GF-D8 (cell line): Measurements from ENCODE around the gene DARS1.

ENCODE experiments used
- DNase-seq: peaks from one replicate; lab custom pipeline; 2025; lab: John Stamatoyannopoulos, UW

DARS1 gene

DNA sequence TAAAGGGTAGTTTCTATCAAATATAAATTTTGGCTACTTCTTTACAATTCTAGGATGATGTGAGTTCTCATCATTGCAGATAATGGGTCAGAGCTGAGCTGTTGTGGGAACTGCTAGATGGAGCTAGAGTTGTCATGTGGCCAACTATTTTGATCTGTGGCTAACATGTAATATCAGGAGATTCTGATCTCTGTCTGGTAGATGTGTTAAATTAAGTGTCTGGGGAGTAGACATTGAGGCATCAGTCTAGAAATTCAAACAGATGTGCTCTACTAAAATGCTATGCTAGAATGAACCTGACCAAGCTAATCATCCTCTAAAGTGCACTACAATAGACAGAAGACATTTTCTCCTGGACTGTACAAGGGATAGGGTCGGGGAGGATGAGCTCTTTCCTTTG, 30.3 kb upstream of the DARS1 start:
- DNase-seq: no peak

GRCh38 chr2:136014411-136014810, 29.0 kb upstream of the DARS1 start:
- DNase-seq: no peak

DNA sequence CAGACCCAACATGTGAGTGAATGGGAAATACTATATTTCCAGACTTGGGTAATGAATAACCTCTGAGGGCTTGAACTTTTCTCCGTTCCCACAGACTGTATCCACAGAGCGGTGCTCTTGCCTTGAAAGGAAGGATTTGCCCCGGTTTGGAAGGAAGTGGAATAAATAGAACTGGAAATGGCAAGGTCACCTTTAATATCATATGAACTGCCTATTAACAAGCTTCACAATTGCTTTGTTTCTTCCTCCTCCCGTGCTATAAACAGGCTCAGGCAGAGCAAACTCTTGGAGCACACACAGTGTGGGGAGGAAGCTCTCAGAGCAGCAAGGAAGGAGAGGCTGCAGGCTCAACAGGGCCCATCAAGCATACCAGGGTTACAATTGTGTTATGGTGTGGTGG, 28.5 kb upstream of the DARS1 start:
- no peak for DNase-seq

GRCh38 chr2:136013136-136013685, 27.8 kb upstream of the DARS1 start:
- DNase-seq: no peak

- DNase-seq: peak; percentile 78
Measured at GRCh38 chr2:136012315-136012714, 26.9 kb upstream of the DARS1 start.

DNA sequence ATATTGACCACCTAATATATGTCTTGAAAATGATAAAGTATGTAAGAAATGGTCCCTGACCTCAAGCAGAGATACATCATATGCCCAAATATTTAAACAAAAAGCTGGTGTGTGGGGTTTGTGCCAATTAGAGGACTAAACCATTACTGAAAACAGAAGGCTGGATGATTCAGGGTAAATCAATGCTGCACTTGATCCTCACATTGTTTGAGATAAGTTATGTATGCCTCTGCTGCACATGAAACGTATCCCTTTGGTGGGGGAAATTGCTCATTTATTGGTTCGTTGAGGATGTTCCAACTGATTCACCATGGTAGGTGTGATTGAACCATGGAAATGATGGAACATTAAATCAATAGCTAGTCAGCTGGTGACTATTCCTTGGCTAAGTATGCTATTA, 24.7 kb upstream of the DARS1 start:
- no peak for DNase-seq

- DNase-seq: peak; percentile 99
Measured at GRCh38 chr2:136008205-136008865, 22.9 kb upstream of the DARS1 start.

- no peak for DNase-seq
Measured at GRCh38 chr2:136006658-136007057, 21.2 kb upstream of the DARS1 start.

GRCh38 chr2:136005462-136006196, 20.2 kb upstream of the DARS1 start:
- DNase-seq: no peak

- no peak for DNase-seq
Measured at GRCh38 chr2:136004965-136005364, 19.5 kb upstream of the DARS1 start.

DNA sequence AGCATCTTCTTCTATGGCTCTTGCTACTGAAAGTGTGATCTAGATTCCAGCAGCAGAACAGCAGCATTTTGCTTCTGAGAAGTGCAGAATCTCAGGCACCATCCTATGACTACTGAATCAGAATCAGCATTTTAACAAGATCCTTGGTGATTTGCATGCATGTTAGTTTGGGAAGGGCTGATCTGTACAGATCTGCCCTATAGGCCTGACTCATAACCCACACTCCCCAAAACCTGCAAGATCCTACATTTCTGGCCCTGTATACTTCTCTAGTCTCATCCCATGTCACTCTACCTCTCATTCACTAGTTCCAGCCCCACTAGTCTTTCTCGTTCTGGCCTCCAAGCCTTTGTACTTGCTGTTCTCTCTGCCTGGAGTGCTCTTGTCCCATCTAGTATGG, 15.7 kb upstream of the DARS1 start:
- DNase-seq: no peak

DNA sequence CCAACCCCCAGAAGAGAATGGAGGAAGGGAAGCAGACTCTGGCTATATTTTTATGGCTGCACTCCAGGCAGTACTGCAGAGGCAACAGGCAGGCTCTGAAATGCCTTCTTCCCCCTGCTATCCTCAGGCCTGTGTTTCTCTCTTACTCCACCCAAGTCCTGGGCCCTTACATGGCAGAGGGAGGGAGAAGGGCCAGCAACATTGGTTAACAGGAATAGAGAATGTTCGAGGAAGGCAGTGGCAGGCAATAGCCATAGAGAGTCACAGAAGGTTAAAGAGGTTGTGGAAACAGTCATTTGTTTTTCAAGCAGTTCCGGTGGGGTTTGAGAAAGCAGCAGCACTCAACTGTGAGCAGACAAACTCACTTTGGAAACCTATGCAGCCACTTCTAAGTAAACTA, 15.1 kb upstream of the DARS1 start:
- DNase-seq: peak; percentile 16

DNA sequence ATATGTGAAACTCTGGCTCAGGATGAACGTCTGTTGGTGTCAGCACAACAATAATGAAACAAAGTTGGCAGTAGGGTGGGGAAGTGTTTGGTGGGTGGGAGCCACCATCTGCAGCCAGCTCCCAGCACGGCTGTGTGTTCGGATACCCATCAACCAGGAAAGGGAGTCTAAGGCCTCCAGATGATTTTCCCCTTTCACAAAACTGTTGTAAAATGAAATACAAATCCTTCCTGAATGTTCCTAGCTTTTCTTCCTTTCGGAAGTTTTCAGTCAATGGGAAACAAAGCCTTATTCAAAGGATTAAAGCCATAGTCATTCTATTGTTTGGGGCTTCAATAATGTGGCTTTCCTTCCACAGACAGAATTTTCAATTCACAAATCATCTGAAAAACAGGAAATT, 14.5 kb upstream of the DARS1 start:
- no peak for DNase-seq

DNA sequence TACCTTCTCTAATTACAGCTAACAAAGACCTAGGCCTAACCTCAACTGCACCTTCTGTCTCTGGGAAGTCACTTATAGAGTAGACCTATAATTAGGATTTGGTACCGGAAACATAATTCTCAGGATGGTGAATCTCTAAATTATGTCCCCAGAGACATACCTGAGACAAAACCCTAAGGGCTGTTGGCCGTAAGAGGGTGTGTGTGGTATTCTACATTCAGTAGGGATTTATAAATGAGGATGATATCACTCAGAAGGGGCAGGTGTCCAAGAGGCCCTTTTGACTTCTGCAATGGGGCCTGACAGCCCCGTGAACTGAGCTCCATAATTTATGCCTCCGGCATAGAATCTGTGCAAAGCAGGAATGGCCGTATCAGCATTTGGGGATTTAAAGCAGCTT, 13.5 kb upstream of the DARS1 start:
- DNase-seq: no peak

DNA sequence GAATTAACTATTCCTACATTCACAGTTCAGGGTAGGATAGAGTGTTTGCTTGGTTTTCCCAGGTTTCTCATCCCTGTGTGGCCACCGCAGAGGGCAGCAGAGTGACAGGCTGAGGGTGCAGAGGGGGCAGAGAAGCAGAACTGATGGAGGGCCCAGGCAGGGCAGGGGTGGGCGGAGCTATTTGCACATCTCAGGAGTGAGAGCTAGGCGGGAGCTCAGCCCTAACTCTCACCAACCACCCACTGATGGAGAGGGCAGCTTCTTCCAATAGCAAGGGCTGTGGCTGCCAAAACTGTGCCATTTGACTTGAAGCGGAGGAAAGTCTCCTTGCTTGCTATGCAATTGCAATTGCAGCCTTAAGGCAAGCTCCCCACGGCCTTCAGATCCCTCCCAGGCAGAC, 12.0 kb upstream of the DARS1 start:
- no peak for DNase-seq

DNA sequence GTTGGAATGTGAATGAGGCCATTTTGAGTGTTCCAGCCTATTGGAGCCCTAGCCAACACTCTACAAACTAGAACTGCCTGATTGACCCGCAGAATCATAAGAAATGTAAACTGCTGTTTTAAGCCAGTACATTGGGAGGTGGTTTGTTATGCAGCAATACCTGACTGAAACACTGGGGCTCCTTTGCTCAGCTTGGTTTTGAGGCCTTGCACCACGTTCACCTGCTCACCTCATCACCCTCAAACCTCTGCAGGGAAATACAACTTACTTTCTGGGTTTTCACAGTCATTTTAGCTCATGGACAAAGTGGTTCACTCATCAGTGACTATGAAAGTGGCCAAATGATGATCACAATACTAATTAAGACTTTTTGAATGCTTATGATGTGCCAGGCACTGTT, 10.9 kb upstream of the DARS1 start:
- DNase-seq: no peak

DNA sequence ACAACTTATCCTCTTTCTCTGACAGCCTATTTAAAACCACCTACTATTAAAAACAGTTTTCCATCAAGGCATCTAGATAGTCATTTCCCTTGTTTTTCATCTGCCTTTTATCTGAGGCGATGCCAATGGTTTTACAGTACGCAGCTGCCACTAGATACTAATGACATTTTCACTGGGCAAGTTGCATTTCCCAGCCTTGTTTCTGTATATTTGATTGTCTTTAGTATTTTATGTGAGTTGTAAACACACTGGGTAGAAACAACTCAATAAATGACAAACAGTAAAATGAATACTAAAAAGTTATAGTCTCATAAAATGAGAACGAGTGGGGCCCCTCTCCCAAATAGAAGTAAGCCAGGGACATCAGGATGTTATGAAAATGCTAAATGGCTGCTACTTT, 8.9 kb upstream of the DARS1 start:
- DNase-seq: no peak

DNA sequence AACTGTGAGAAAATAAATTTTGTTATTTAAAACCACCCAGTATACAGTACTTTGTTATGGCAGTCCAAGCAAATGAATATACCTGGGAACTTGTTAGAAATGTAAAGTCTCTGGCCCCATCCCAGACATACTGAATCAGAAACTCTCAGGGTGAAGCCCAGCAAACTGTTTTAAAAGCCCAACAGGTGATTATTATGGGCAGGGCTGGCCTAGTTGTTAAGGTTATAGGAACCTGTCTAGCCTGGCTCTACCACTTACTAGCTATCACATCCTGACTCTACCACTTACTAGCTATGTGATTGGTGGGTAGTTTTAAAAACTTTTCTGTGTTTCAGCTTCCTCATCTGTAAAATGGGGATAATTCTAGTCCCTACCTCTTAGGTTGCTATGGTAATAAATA, 8.0 kb upstream of the DARS1 start:
- DNase-seq: no peak

DNA sequence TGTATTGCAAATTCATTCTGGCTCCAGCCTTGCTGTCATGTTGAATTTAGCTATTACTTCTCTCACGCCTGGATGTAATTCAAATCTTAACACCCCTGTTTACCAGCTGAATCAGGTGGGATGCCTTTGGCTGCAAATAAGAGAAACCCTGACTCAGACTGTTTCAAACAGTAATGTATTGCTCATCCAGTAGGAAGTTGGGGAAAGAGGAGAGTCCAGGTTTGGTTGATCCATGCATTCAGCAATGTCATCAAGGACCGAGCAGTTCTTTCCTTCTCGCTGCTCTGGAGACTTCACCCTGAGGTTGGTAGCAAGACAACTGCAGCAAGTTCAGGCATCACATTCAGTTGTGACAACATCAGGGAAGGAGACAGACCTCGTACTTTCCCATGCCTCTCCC, 6.4 kb upstream of the DARS1 start:
- DNase-seq: no peak

DNA sequence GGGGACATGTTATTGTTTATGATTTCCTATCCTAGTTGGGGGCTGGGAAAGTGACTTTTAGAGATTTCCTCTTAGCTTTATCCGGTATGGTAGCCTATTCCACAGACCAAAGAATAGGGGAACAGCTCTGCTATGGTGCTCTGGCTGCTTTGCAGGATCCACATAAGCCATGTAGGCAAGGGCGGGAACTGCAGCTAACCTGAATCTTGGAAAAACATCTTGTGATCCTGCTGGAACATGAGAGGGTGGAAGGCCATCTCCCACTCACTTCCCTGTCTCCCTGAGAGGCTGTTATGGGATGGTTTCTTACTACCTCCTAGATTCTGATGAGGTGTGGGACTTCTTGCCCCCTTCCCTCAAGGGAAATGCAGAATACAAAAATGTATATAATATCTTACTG, 2.0 kb upstream of the DARS1 start:
- no peak for DNase-seq

GRCh38 chr2:135986507-135986906, 1.1 kb upstream of the DARS1 start:
- DNase-seq: no peak

DNA sequence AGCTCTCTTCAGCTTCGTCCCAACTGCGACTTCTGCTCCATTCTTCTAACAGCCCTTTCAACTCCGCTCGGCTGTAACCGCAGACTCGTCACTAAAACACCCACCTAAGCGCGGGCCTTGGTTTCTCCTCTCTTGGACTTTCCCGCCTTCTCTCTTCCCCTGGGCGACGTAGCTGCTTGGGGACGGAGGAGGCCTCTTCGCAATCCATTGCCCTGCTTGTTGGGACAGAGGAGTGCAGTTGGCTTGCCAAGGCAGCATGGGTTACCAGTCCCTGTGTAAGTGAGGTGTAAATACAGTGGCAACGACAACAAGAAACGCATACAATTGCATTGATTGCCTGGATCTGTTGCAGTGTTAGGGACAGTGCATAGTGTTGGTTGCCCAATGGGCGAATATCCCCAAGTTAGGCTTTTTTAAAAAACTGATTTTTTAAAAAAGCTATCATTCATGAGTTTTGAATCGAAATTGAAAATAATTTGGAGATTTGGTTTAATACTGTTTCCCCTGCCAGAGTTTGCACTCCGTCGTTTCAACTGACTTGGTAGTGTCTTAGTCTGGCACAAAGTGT, 484 bp upstream of the DARS1 start:
- DNase-seq: peak; percentile 76
